ENCODE data around the gene BHLHE40. TPM values are rescaled to one million over a fixed set of nuclear protein-coding genes. Genes with fewer than 3 reads are reported as not detected.
"Not testable (repeated sequence)": the region's sequence is repeated elsewhere in the genome, so short reads cannot be mapped to it uniquely, and the experiment has no call there.

BHLHE40 gene
- total RNA-seq, 4 donors from 2014 or later: 8.3 to 170 (median 19.4) TPM

DNA sequence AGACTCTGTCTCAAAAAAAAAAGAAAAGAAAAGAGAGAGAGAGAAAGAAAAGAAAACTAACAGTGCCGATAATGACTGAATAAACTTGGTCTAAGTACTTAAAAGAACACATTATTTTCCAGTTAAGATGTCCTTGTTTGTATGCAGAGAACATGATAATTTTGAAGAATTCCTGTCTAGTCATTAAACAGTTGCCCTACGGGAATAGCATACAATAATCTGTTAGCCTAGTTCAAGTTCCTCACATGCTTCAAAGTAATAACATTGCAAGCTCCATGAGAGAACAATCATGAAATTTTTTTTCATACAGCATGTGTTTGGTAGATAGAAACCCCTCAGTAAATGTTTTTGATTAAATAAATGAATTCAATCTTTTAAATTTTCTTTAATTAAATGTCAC, 23.1 kb upstream of the BHLHE40 start:
- Histone ChIP-seq H3K27ac (replicated peaks in 1 of 4) (no peak overlapping the region), H3K27me3 (no peaks in the 10 kb centered on the region), H3K4me1 (peaks cover 0 to 7% (median 5%) of the 10 kb centered on the region in 4 donors), H3K36me3 (no peaks in the 10 kb centered on the region), H3K9me3 (peaks cover 0 to 5% (median 0%) of the 10 kb centered on the region in 4 donors), H3K4me3 (no peak overlapping the region)
- intact Hi-C loops (cut with DNase I): no loop called here
- WGBS: 73% methylated on average over 2 of the region's 2 CpGs
- TF ChIP-seq EP300 (IDR thresholded peaks at IDR 0.05): no peak
- TF ChIP-seq, protein P1, sequence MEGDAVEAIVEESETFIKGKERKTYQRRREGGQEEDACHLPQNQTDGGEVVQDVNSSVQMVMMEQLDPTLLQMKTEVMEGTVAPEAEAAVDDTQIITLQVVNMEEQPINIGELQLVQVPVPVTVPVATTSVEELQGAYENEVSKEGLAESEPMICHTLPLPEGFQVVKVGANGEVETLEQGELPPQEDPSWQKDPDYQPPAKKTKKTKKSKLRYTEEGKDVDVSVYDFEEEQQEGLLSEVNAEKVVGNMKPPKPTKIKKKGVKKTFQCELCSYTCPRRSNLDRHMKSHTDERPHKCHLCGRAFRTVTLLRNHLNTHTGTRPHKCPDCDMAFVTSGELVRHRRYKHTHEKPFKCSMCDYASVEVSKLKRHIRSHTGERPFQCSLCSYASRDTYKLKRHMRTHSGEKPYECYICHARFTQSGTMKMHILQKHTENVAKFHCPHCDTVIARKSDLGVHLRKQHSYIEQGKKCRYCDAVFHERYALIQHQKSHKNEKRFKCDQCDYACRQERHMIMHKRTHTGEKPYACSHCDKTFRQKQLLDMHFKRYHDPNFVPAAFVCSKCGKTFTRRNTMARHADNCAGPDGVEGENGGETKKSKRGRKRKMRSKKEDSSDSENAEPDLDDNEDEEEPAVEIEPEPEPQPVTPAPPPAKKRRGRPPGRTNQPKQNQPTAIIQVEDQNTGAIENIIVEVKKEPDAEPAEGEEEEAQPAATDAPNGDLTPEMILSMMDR (IDR thresholded peaks at IDR 0.05): no peak
- TF ChIP-seq POLR2AphosphoS5 (IDR thresholded peaks at IDR 0.05): no peak
- no peak for TF ChIP-seq POLR2A (IDR thresholded peaks at IDR 0.05; ENCODE audit: low read depth)
- no peak for DNase-seq (ENCODE audit: extremely low spot score)

DNA sequence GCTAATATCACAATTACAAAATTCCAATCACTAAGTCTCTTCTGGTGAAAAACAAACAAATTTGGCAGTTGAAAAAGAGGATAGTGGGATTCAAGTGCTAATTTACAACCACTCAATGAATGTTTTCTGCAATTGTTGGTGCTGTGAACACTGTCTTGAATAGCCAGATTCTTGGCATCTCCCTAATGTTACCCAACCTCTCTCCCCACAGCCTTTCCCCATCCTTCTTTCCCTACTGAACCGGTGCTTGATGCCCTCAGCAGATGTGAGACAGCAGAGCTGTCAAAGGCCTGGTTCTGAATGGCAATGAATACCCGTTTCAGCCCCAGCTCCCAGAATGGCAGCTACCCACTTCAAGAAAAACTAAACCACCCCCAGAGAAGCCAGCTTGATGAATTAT, 22.5 kb upstream of the BHLHE40 start:
- intact Hi-C loops (cut with DNase I): no loop called here
- H3K36me3 ChIP-seq: no peaks in the 10 kb centered on the region
- peaks cover 0 to 7% (median 5%) of the 10 kb centered on the region in 4 donors for H3K4me1 ChIP-seq
- H3K4me3 ChIP-seq: no peak overlapping the region
- WGBS: 94% methylated on average over 2 of the region's 2 CpGs
- H3K27me3 ChIP-seq: no peaks in the 10 kb centered on the region
- TF ChIP-seq POLR2A (IDR thresholded peaks at IDR 0.05; ENCODE audit: low read depth) (no peak), EP300 (IDR thresholded peaks at IDR 0.05) (no peak), POLR2AphosphoS5 (IDR thresholded peaks at IDR 0.05) (no peak)
- TF ChIP-seq, protein P1 (IDR thresholded peaks at IDR 0.05): no peak
- peaks cover 0 to 5% (median 0%) of the 10 kb centered on the region in 4 donors for H3K9me3 ChIP-seq
- no peak for DNase-seq (ENCODE audit: extremely low spot score)
- H3K27ac ChIP-seq (replicated peaks in 1 of 4): no peak overlapping the region

- H3K36me3 ChIP-seq: no peaks in the 10 kb centered on the region
- WGBS: 83% methylated on average over 3 of the region's 3 CpGs
- DNase-seq (ENCODE audit: extremely low spot score): no peak
- intact Hi-C loops (cut with DNase I): no loop called here
- no peaks in the 10 kb centered on the region for H3K27me3 ChIP-seq
- peaks cover 0 to 4% (median 3%) of the 10 kb centered on the region in 4 donors for H3K4me1 ChIP-seq
- TF ChIP-seq POLR2AphosphoS5 (IDR thresholded peaks at IDR 0.05) (no peak), EP300 (IDR thresholded peaks at IDR 0.05) (no peak), POLR2A (IDR thresholded peaks at IDR 0.05; ENCODE audit: low read depth) (no peak)
- TF ChIP-seq, protein P1 (IDR thresholded peaks at IDR 0.05): no peak
- no peak overlapping the region for H3K27ac ChIP-seq (replicated peaks in 1 of 4)
- no peak overlapping the region for H3K4me3 ChIP-seq
- peaks cover 0 to 5% (median 0%) of the 10 kb centered on the region in 4 donors for H3K9me3 ChIP-seq
Observed at GRCh38 chr3:4957978-4958377, 21.3 kb upstream of the BHLHE40 start.

- no peaks in the 10 kb centered on the region for H3K4me1 ChIP-seq
- no peak overlapping the region for H3K4me3 ChIP-seq
- no peak overlapping the region for H3K27ac ChIP-seq (replicated peaks in 1 of 4)
- no peaks in the 10 kb centered on the region for H3K36me3 ChIP-seq
- WGBS: 73% methylated on average over 4 of the region's 4 CpGs
- no peaks in the 10 kb centered on the region for H3K27me3 ChIP-seq
- peaks cover 0 to 5% (median 0%) of the 10 kb centered on the region in 4 donors for H3K9me3 ChIP-seq
- no peak for DNase-seq (ENCODE audit: extremely low spot score)
- TF ChIP-seq POLR2AphosphoS5 (IDR thresholded peaks at IDR 0.05): no peak
- no peak for TF ChIP-seq EP300 (IDR thresholded peaks at IDR 0.05)
- TF ChIP-seq, protein P1 (IDR thresholded peaks at IDR 0.05): no peak
- no peak for TF ChIP-seq POLR2A (IDR thresholded peaks at IDR 0.05; ENCODE audit: low read depth)
- intact Hi-C loops (cut with DNase I): no loop called here
Observed at GRCh38 chr3:4959180-4959579, 20.1 kb upstream of the BHLHE40 start.

GRCh38 chr3:4961865-4962264, 17.4 kb upstream of the BHLHE40 start:
- 94% methylated on average over 2 of the region's 2 CpGs for WGBS
- DNase-seq (ENCODE audit: extremely low spot score); H3K27ac ChIP-seq (replicated peaks in 1 of 4); H3K4me1 ChIP-seq; H3K27me3 ChIP-seq; H3K9me3 ChIP-seq; H3K36me3 ChIP-seq; H3K4me3 ChIP-seq; intact Hi-C loops (cut with DNase I): not testable (repeated sequence)

All from esophagus muscularis mucosa (tissue), 4 donors.